HepG2 (cell line): ENCODE results near the gene NFAT5. TPM values are rescaled to one million over a fixed set of nuclear protein-coding genes. Genes with fewer than 3 reads are reported as not detected.

Experiments
- HNF4G ChIP-seq, 2 experiments: sonication (generic) in 1 of 2; formaldehyde crosslinking in 1 of 2; IDR thresholded peaks; 2 replicates each; pipeline versions ENCODE4 v1.4.0 to v1.6.1; 2011 to 2020; ENCODE audit warnings: borderline replicate concordance in 2 of 2, low read depth in 2 of 2, mild to moderate bottlenecking in 2 of 2, low read length in 1 of 2, missing genetic modification reagents in 1 of 2, moderate library complexity in 1 of 2
- KLF9 ChIP-seq: IDR thresholded peaks from 2 replicates; pipeline ENCODE4 v1.6.1; 2016; ENCODE audit warnings: low read depth
- RFX3 ChIP-seq: IDR thresholded peaks from 2 replicates; pipeline ENCODE4 v1.6.1; 2016; ENCODE audit warnings: missing biosample characterization, missing genetic modification reagents
- RFXANK ChIP-seq: IDR thresholded peaks from 2 replicates; pipeline ENCODE4 v1.6.1; 2016
- SIX1 ChIP-seq: sonication (generic); formaldehyde crosslinking; IDR thresholded peaks from 2 replicates; pipeline ENCODE4 v1.4.0; 2020; ENCODE audit warnings: missing genetic modification reagents, borderline replicate concordance
- ZIK1 ChIP-seq: sonication (generic); formaldehyde crosslinking; IDR thresholded peaks from 2 replicates; pipeline ENCODE4 v1.5.0; 2020; ENCODE audit warnings: mild to moderate bottlenecking, low read depth, missing genetic modification reagents, borderline replicate concordance
- ZNF10 ChIP-seq: sonication (generic); formaldehyde crosslinking; IDR thresholded peaks from 2 replicates; pipeline ENCODE4 v1.4.0; 2020; ENCODE audit warnings: mild to moderate bottlenecking, low read depth, missing genetic modification reagents, borderline replicate concordance
- ZNF354B ChIP-seq: sonication (generic); formaldehyde crosslinking; IDR thresholded peaks from 2 replicates; pipeline ENCODE4 v1.8.0; 2022; ENCODE audit warnings: mild to moderate bottlenecking, missing genetic modification reagents
- ZNF615 ChIP-seq: sonication (generic); formaldehyde crosslinking; IDR thresholded peaks from 2 replicates; pipeline ENCODE4 v1.5.0; 2020; ENCODE audit warnings: mild to moderate bottlenecking, missing genetic modification reagents, borderline replicate concordance
- ZSCAN29 ChIP-seq: sonication (generic); formaldehyde crosslinking; conservative IDR thresholded peaks from 2 replicates; pipeline ENCODE4 v1.4.0; 2020; ENCODE audit warnings: mild to moderate bottlenecking, missing genetic modification reagents
- polyA plus RNA-seq, 8 experiments: library from polyadenylated mRNA; depleted of rRNA in 3 of 8; stranded (reverse) in 7 of 8; unstranded in 1 of 8; fragments of >200 nt; fragmentation: Illumina TruSeq in 4 of 8; extraction: Trizol in 4 of 8; gene quantifications; 2 replicates each; pipeline versions ENCODE4 v1.2.1 to v1.2.3, GENCODE V29; 2011 to 2016; ENCODE audit warnings: low read depth in 4 of 8, missing spikeins in 1 of 8, mixed read lengths in 1 of 8; ENCODE audit not compliant: insufficient read depth in 1 of 8
- total RNA-seq, 5 experiments: library from RNA; depleted of rRNA; stranded (reverse); fragments of >200 nt; fragmentation: Illumina TruSeq; extraction: Trizol; gene quantifications; 2 replicates each; pipeline ENCODE4 v1.2.3, GENCODE V29; 2016; ENCODE audit warnings: low read depth in 1 of 5
- TF ChIP-seq, protein P1 (sequence below): IDR thresholded peaks from 2 replicates; pipeline ENCODE4 v1.6.1; 2016; ENCODE audit warnings: low read depth, missing genetic modification reagents, missing compliant biosample characterization
- TF ChIP-seq, protein P2 (sequence below): sonication (generic); formaldehyde crosslinking; IDR thresholded peaks from 2 replicates; pipeline ENCODE4 v1.4.0; 2020; ENCODE audit warnings: mild to moderate bottlenecking, missing genetic modification reagents, borderline replicate concordance
- TF ChIP-seq, protein P3 (sequence below): sonication (generic); IDR thresholded peaks from 2 replicates; pipeline ENCODE4 v1.6.1; 2016; ENCODE audit warnings: low read depth, borderline replicate concordance
- TF ChIP-seq, protein P4 (sequence below): sonication (generic); formaldehyde crosslinking; IDR thresholded peaks from 2 replicates; pipeline ENCODE4 v1.4.0; 2020; ENCODE audit warnings: low read depth, mild to moderate bottlenecking, missing genetic modification reagents

Gene NFAT5
- total and polyA plus RNA-seq, 2 of the 13 experiments (the other 11 are each of a cell fraction or from before 2014, with no cell fraction given) = 20.5 to 54.3 TPM

DNA sequence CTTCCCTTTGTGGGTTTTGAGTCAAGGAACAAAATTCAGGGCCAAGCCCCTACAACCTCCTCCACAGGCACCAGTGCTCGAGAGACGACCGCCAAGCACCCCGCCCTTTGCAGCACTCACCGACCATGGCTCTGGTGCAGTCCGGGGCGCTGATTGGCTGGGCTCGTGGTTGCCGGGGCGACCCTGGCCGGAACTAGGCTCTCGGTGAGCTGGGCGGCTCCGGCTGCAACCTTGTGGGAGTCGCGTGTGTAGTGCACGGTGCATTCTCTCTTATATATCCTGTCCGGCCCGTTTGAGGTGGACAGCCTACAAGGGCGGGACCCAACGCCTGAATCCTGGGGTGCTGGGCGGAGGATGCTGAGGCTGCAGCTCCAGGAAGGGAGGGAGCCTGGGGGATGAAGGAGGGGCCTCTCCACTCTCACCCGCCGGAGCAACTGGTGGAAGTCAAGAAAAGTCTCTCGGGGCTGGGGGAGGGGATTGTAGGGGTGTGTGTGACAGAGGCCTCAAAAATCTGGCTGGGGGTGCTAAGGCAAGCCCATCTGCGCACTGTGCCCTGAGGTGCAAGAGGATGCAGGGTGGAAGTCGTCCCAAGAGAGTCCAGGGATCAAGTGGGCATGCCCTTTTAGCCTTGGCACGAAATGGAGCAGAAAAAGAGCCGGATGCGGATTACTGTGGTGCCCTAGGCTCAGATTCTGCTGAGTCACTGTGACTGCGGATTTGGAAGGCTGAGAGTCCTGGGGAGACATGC is 160.7 kb downstream of the NFAT5 start, which contains the start of gene NQO1 (continued):
- TF ChIP-seq, protein P1, sequence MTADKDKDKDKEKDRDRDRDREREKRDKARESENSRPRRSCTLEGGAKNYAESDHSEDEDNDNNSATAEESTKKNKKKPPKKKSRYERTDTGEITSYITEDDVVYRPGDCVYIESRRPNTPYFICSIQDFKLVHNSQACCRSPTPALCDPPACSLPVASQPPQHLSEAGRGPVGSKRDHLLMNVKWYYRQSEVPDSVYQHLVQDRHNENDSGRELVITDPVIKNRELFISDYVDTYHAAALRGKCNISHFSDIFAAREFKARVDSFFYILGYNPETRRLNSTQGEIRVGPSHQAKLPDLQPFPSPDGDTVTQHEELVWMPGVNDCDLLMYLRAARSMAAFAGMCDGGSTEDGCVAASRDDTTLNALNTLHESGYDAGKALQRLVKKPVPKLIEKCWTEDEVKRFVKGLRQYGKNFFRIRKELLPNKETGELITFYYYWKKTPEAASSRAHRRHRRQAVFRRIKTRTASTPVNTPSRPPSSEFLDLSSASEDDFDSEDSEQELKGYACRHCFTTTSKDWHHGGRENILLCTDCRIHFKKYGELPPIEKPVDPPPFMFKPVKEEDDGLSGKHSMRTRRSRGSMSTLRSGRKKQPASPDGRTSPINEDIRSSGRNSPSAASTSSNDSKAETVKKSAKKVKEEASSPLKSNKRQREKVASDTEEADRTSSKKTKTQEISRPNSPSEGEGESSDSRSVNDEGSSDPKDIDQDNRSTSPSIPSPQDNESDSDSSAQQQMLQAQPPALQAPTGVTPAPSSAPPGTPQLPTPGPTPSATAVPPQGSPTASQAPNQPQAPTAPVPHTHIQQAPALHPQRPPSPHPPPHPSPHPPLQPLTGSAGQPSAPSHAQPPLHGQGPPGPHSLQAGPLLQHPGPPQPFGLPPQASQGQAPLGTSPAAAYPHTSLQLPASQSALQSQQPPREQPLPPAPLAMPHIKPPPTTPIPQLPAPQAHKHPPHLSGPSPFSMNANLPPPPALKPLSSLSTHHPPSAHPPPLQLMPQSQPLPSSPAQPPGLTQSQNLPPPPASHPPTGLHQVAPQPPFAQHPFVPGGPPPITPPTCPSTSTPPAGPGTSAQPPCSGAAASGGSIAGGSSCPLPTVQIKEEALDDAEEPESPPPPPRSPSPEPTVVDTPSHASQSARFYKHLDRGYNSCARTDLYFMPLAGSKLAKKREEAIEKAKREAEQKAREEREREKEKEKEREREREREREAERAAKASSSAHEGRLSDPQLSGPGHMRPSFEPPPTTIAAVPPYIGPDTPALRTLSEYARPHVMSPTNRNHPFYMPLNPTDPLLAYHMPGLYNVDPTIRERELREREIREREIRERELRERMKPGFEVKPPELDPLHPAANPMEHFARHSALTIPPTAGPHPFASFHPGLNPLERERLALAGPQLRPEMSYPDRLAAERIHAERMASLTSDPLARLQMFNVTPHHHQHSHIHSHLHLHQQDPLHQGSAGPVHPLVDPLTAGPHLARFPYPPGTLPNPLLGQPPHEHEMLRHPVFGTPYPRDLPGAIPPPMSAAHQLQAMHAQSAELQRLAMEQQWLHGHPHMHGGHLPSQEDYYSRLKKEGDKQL (CRISPR knock-in tag) = no peak
- TF ChIP-seq ZNF615 (CRISPR knock-in tag) (peak; percentile 39; the same call in 1 of the 2 replicates), RFX3 (CRISPR knock-in tag) (peak; percentile 92), HNF4G (IDR thresholded peaks at IDR 0.05; ENCODE audit: borderline replicate concordance, low read depth, low read length) (no peak; the same call in 1 of the 2 replicates), HNF4G (CRISPR knock-in tag; IDR thresholded peaks at IDR 0.05; ENCODE audit: borderline replicate concordance, low read depth) (no peak), SIX1 (CRISPR knock-in tag) (no peak), RFXANK (CRISPR knock-in tag) (no peak), ZSCAN29 (CRISPR knock-in tag) (peak; percentile 41; the same call in 1 of the 2 replicates), KLF9 (CRISPR knock-in tag) (no peak), ZIK1 (CRISPR knock-in tag) (no peak), ZNF10 (CRISPR knock-in tag) (no peak), ZNF354B (CRISPR knock-in tag) (no peak)
- TF ChIP-seq, protein P2, sequence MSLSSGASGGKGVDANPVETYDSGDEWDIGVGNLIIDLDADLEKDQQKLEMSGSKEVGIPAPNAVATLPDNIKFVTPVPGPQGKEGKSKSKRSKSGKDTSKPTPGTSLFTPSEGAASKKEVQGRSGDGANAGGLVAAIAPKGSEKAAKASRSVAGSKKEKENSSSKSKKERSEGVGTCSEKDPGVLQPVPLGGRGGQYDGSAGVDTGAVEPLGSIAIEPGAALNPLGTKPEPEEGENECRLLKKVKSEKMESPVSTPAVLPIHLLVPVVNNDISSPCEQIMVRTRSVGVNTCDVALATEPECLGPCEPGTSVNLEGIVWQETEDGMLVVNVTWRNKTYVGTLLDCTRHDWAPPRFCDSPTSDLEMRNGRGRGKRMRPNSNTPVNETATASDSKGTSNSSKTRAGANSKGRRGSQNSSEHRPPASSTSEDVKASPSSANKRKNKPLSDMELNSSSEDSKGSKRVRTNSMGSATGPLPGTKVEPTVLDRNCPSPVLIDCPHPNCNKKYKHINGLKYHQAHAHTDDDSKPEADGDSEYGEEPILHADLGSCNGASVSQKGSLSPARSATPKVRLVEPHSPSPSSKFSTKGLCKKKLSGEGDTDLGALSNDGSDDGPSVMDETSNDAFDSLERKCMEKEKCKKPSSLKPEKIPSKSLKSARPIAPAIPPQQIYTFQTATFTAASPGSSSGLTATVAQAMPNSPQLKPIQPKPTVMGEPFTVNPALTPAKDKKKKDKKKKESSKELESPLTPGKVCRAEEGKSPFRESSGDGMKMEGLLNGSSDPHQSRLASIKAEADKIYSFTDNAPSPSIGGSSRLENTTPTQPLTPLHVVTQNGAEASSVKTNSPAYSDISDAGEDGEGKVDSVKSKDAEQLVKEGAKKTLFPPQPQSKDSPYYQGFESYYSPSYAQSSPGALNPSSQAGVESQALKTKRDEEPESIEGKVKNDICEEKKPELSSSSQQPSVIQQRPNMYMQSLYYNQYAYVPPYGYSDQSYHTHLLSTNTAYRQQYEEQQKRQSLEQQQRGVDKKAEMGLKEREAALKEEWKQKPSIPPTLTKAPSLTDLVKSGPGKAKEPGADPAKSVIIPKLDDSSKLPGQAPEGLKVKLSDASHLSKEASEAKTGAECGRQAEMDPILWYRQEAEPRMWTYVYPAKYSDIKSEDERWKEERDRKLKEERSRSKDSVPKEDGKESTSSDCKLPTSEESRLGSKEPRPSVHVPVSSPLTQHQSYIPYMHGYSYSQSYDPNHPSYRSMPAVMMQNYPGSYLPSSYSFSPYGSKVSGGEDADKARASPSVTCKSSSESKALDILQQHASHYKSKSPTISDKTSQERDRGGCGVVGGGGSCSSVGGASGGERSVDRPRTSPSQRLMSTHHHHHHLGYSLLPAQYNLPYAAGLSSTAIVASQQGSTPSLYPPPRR (CRISPR knock-in tag) = no peak
- TF ChIP-seq, protein P3, sequence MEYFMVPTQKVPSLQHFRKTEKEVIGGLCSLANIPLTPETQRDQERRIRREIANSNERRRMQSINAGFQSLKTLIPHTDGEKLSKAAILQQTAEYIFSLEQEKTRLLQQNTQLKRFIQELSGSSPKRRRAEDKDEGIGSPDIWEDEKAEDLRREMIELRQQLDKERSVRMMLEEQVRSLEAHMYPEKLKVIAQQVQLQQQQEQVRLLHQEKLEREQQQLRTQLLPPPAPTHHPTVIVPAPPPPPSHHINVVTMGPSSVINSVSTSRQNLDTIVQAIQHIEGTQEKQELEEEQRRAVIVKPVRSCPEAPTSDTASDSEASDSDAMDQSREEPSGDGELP = no peak
- TF ChIP-seq, protein P4, sequence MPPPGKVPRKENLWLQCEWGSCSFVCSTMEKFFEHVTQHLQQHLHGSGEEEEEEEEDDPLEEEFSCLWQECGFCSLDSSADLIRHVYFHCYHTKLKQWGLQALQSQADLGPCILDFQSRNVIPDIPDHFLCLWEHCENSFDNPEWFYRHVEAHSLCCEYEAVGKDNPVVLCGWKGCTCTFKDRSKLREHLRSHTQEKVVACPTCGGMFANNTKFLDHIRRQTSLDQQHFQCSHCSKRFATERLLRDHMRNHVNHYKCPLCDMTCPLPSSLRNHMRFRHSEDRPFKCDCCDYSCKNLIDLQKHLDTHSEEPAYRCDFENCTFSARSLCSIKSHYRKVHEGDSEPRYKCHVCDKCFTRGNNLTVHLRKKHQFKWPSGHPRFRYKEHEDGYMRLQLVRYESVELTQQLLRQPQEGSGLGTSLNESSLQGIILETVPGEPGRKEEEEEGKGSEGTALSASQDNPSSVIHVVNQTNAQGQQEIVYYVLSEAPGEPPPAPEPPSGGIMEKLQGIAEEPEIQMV (CRISPR knock-in tag) = no peak
